Urothelium cell line (cell line): ENCODE results near the gene SIGMAR1.

ENCODE experiments used
- DNase-seq: peaks from one replicate; pipeline ENCODE4 v3.0.0; 2011; ENCODE audit warnings: low spot score, mixed read lengths
- FAIRE-seq: peaks from 2 replicates; lab custom pipeline; 2011; peaks lifted over from hg19 to GRCh38; lab: Jason Lieb, UNC

The SIGMAR1 gene

GRCh38 chr9:34633851-34634550 is 3.6 kb downstream of the SIGMAR1 start:
- DNase-seq (peak; percentile 79), FAIRE-seq (peak; percentile 79)

GRCh38 chr9:34633166-34633565 is 4.4 kb downstream of the SIGMAR1 start:
- DNase-seq, result no peak
- FAIRE-seq, result no peak

- no peak for DNase-seq
- FAIRE-seq, result no peak
Measured at GRCh38 chr9:34630402-34631154, 7.0 kb downstream of the SIGMAR1 start.

GRCh38 chr9:34629491-34629808 is 8.1 kb downstream of the SIGMAR1 start:
- DNase-seq (no peak), FAIRE-seq (peak; percentile 78)

GRCh38 chr9:34628656-34629490 is 8.7 kb downstream of the SIGMAR1 start, which contains the start of gene ARID3C:
TSS of gene ARID3C (minus strand) at chr9:34629066. CDS start at chr9:34628014, 1,052 bp downstream.
- FAIRE-seq (peak; percentile 82), DNase-seq (peak; percentile 67)

- no peak for FAIRE-seq
Measured at GRCh38 chr9:34627716-34628655, 9.6 kb downstream of the SIGMAR1 start.

GRCh38 chr9:34625186-34625486 is 12.5 kb downstream of the SIGMAR1 start:
- FAIRE-seq (no peak), DNase-seq (no peak)

More at GRCh38 chr9:34627716-34628655, 9.6 kb downstream of the SIGMAR1 start:
- DNase-seq, result no peak

GRCh38 chr9:34624475-34625185 is 13.0 kb downstream of the SIGMAR1 start:
- DNase-seq (no peak), FAIRE-seq (no peak)

GRCh38 chr9:34623374-34624235 is 14.0 kb downstream of the SIGMAR1 start:
- no peak for FAIRE-seq

GRCh38 chr9:34620061-34620994 is 17.3 kb downstream of the SIGMAR1 start, which contains the start of gene DCTN3:
TSS of gene DCTN3 (minus strand) at chr9:34620495. CDS start at chr9:34620464, 31 bp downstream.
- DNase-seq (peak; percentile 98), FAIRE-seq (peak; percentile 77)

More at GRCh38 chr9:34623374-34624235, 14.0 kb downstream of the SIGMAR1 start:
- no peak for DNase-seq

- FAIRE-seq (no peak), DNase-seq (no peak)
Measured at GRCh38 chr9:34615132-34615531, 22.5 kb downstream of the SIGMAR1 start.

GRCh38 chr9:34612788-34613390 is 24.7 kb downstream of the SIGMAR1 start:
- DNase-seq (peak; percentile 89), FAIRE-seq (no peak)

GRCh38 chr9:34611811-34612787 is 25.5 kb downstream of the SIGMAR1 start, which contains the start of gene RPP25L:
TSS of gene RPP25L (minus strand) at chr9:34612097. CDS start at chr9:34611296, 801 bp downstream.
- FAIRE-seq (peak; percentile 65), DNase-seq (peak; percentile 98)

GRCh38 chr9:34611251-34611810 is 26.3 kb downstream of the SIGMAR1 start:
- DNase-seq (no peak), FAIRE-seq (peak; percentile 74)

- FAIRE-seq, result no peak
- DNase-seq, result no peak
Measured at GRCh38 chr9:34610434-34611206, 27.0 kb downstream of the SIGMAR1 start.
